ENCODE measurements around the gene FBXO3. TPM values are rescaled to one million over a fixed set of nuclear protein-coding genes. Genes with fewer than 3 reads are reported as not detected.
"Not testable (repeated sequence)": the region's sequence is repeated elsewhere in the genome, so short reads cannot be mapped to it uniquely, and the experiment has no call there.

The FBXO3 gene
- total RNA-seq (10 to 100 TPM; 30.0 to 43.0 (median 34.3) TPM), polyA plus RNA-seq (10 to 100 TPM; 25.2 to 33.2 TPM)
- long read RNA-seq, donor 1, transcript FBXO3-201 (11 exons, 2,397 nt): major isoform, 124 of 151 reads
- long read RNA-seq, donor 1, partial matches to known transcripts: 12 of 151 reads
- long read RNA-seq, donor 1, other reads (novel, unspliced or antisense): 13 of 151 reads
- long read RNA-seq, donor 2, transcript FBXO3-201 (11 exons, 2,397 nt): major isoform, 20 of 21 reads
- long read RNA-seq, donor 2, partial matches to known transcripts: 0 of 21 reads
- long read RNA-seq, donor 2, other reads (novel, unspliced or antisense): 0 of 21 reads
- long read RNA-seq, donor 3, full-length matches to known transcripts: 45 of 62 reads
- long read RNA-seq, donor 3, partial matches to known transcripts: 6 of 62 reads
- long read RNA-seq, donor 3, other reads (novel, unspliced or antisense): 11 of 62 reads

GRCh38 chr11:33773987-33774735 lies at the start of gene FBXO3:
Gene FBXO3 (minus strand): TSS chr11:33774520. CDS start chr11:33774497, 23 bp downstream.
- Histone ChIP-seq H3K4me3 (peak within 1 kb of the TSS; percentile 93), H3K27ac (peak within 1 kb of the TSS; percentile 72 to 88), H3K9me3 (no peaks in the 10 kb centered on the region), H3K27me3 (no peaks in the 10 kb centered on the region), H3K36me3 (no peaks in the 10 kb centered on the region), H3K4me1 (ENCODE audit: insufficient read depth) (peaks cover 2% of the 10 kb centered on the region)
- peak; percentile 89 to 94 (median 91) for DNase-seq
- WGBS, 3 donors: 0 to 1% (median 0%) methylated on average over 40 to 64 of the region's 64 CpGs
- no peak for TF ChIP-seq EP300 (IDR thresholded peaks at IDR 0.05)
- TF ChIP-seq POLR2A (IDR thresholded peaks at IDR 0.05): no peak
- TF ChIP-seq CTCF (IDR thresholded peaks at IDR 0.05): no peak
- intact Hi-C loops (cut with DNase I): no loop called here

GRCh38 chr11:33822981-33823380 lies 48.7 kb upstream of the FBXO3 start:
- not testable (repeated sequence) for H3K27me3 ChIP-seq; H3K27ac ChIP-seq; H3K4me3 ChIP-seq; H3K9me3 ChIP-seq; H3K4me1 ChIP-seq (ENCODE audit: insufficient read depth); H3K36me3 ChIP-seq; DNase-seq
- intact Hi-C loops (cut with DNase I): loop anchor here in 1 of 4 donors (10.0 kb wide), 1 partner anchor 458 kb away; no protein-coding TSS in a partner anchor
- 31 to 66% (median 54%) methylated on average over 3 of the region's 3 CpGs for WGBS, 3 donors

GRCh38 chr11:33819278-33820035 lies 45.1 kb upstream of the FBXO3 start:
- H3K27ac ChIP-seq: no peak overlapping the region
- intact Hi-C loops (cut with DNase I): loop anchor here in 1 of 4 donors (10.0 kb wide), 1 partner anchor 455 kb away; no protein-coding TSS in a partner anchor
- 54 to 61% (median 55%) methylated on average over 16 of the region's 16 CpGs for WGBS, 3 donors
- H3K27me3 ChIP-seq: no peaks in the 10 kb centered on the region
- no peak for DNase-seq
- no peaks in the 10 kb centered on the region for H3K9me3 ChIP-seq
- no peak for TF ChIP-seq CTCF (IDR thresholded peaks at IDR 0.05)
- no peak for TF ChIP-seq POLR2A (IDR thresholded peaks at IDR 0.05)
- TF ChIP-seq EP300 (IDR thresholded peaks at IDR 0.05): no peak
- no peaks in the 10 kb centered on the region for H3K4me1 ChIP-seq (ENCODE audit: insufficient read depth)
- no peak overlapping the region for H3K4me3 ChIP-seq
- no peaks in the 10 kb centered on the region for H3K36me3 ChIP-seq

DNA sequence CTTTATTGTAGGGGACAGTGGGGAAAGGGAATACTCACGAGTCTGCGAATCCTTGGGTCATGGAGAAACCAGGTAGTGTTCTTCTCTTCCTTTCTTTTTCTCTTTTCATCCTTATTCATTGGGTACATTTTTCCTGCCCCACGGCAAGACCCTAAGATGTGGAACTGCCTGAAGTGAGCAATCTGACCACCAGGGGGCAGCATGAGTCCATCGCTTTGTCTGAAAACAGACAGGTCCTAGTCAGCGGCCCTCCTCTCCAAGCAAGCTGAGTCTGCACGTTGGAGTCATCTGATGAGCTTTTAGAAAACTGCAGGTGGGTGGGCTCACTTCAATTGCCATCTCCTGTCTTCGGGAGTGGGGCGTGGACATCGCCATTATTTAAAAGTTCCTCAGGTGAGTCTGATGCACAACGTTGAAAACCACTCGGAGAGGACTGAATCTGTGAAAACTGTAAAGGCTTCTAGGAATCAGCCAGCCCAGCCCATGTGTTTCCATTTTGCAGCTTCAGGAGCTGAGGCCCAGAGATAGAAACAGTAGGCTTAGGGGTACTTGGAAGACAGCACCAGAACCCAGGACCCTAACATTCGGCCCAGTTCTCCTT lies 34.0 kb upstream of the FBXO3 start:
- peak; percentile 70 to 87 (median 86) for DNase-seq
- Histone ChIP-seq H3K27ac (no peak overlapping the region), H3K4me3 (no peak overlapping the region), H3K9me3 (no peaks in the 10 kb centered on the region), H3K4me1 (ENCODE audit: insufficient read depth) (no peaks in the 10 kb centered on the region), H3K27me3 (no peaks in the 10 kb centered on the region), H3K36me3 (no peaks in the 10 kb centered on the region)
- 19 to 23% (median 22%) methylated on average over 12 of the region's 12 CpGs for whole genome bisulfite sequencing, 3 donors
- peak; percentile 69 to 80 (median 77) for TF ChIP-seq CTCF (IDR thresholded peaks at IDR 0.05)
- TF ChIP-seq EP300 (IDR thresholded peaks at IDR 0.05): no peak
- intact Hi-C loops (cut with DNase I): no loop called here
